Prostate gland (tissue), 2 donors: ENCODE results near the gene NR1H2.

Experiments used
- CTCF ChIP-seq, 4 experiments: fragments of 200-600 bp in 2 of 4; fragments of 450-650 bp in 2 of 4; sonication (generic) in 2 of 4; IDR thresholded peaks; 1 replicate in 3 of 4; 2 replicates in 1 of 4; pipeline ENCODE4 v1.5.1; 2016 to 2019; ENCODE audit warnings: antibody characterized with exemption in 4 of 4, mild to moderate bottlenecking in 2 of 4, moderate library complexity in 2 of 4
- POLR2A ChIP-seq: fragments of 450-650 bp; IDR thresholded peaks from one replicate; pipeline ENCODE4 v1.6.1; 2016; ENCODE audit warnings: antibody characterized with exemption, mild to moderate bottlenecking
- POLR2AphosphoS5 ChIP-seq: sonication (generic); formaldehyde crosslinking; IDR thresholded peaks from one replicate; pipeline ENCODE4 v1.6.1; 2017; ENCODE audit warnings: antibody characterized with exemption

- TF ChIP-seq CTCF (IDR thresholded peaks at IDR 0.05) = no peak
- TF ChIP-seq POLR2A = no peak
- TF ChIP-seq POLR2AphosphoS5 = no peak
Observed at GRCh38 chr19:50331994-50332243, 44.3 kb upstream of the NR1H2 start.
